ENCODE data around the gene WWC1. TPM values are rescaled to one million over a fixed set of nuclear protein-coding genes. Genes with fewer than 3 reads are reported as not detected.

Gene WWC1
- total and polyA plus RNA-seq, 10 of the 15 experiments (the other 5 are each of a cell fraction or from before 2014, with no cell fraction given), result 0.50 to 7.8 (median 2.5) TPM

GRCh38 chr5:168424594-168425323 is 133.3 kb downstream of the WWC1 start:
- no peak for FAIRE-seq
- Histone ChIP-seq H3K27ac (ENCODE audit: control insufficient read depth, insufficient read depth) (no peak overlapping the region), H3K9me3 (replicated peaks; ENCODE audit: control insufficient read depth, insufficient read depth, low read length) (no peaks in the 10 kb centered on the region), H3K27me3 (replicated peaks in 1 of 2; ENCODE audit: control insufficient read depth in 2 of 2, insufficient read depth in 2 of 2, low read length in 1 of 2) (no peaks in the 10 kb centered on the region), H4K20me1 (ENCODE audit: control insufficient read depth, insufficient read depth) (no peaks in the 10 kb centered on the region), H3K9ac (ENCODE audit: control insufficient read depth, insufficient read depth, low read length) (no peak overlapping the region), H3K4me1 (ENCODE audit: control insufficient read depth, insufficient read depth, low read length) (no peaks in the 10 kb centered on the region), H3K4me2 (ENCODE audit: control insufficient read depth, insufficient read depth) (no peak overlapping the region), H2AFZ (ENCODE audit: control insufficient read depth, low read depth, low read length) (no peak overlapping the region), H3K36me3 (ENCODE audit: control insufficient read depth in 2 of 2, insufficient read depth in 2 of 2, low read length in 1 of 2) (no peaks in the 10 kb centered on the region; a peak in 1 of 4 replicates), H3K79me2 (ENCODE audit: control insufficient read depth, insufficient read depth, low read length) (no peaks in the 10 kb centered on the region), H3K4me3 (no peak overlapping the region)
- no peak for DNase-seq (ENCODE audit: low read depth, low spot score)
- ChIA-PET SMC1A (ENCODE audit: uncharacterized antibody, unreplicated experiment) (no interaction called here), CTCF (no interaction called here), RAD21 (ENCODE audit: unreplicated experiment) (no interaction called here), POLR2A (no interaction called here)
- intact Hi-C loops (cut with micrococcal nuclease; ENCODE audit: unreplicated experiment) (loop anchor here (5.0 kb wide), 1 partner anchor 157 kb away; no protein-coding TSS in a partner anchor), in situ Hi-C loops (cut with MboI) (no loop called here)
- TF ChIP-seq HDAC6 (IDR thresholded peaks at IDR 0.05; ENCODE audit: unreplicated experiment) (no peak), EZH2 (IDR thresholded peaks at IDR 0.05; ENCODE audit: borderline replicate concordance, control insufficient read depth, low read depth, low read length) (no peak), PRDM15 (CRISPR knock-in tag; IDR thresholded peaks at IDR 0.05) (no peak), CTCF (IDR thresholded peaks at IDR 0.05 in 2 of 3, conservative IDR thresholded peaks at IDR 0.05 in 1 of 3; ENCODE audit: control insufficient read depth in 2 of 3, extremely low read depth in 1 of 3, insufficient read depth in 1 of 3, low read depth in 3 of 3, low read length in 3 of 3) (no peak), FOXM1 (IDR thresholded peaks at IDR 0.05; ENCODE audit: low read depth, low read length) (no peak)
- no TSS peak for BruUV-seq (replicated peaks)
- ATAC-seq, result no peak
- 80% methylated on average over 3 of the region's 3 CpGs for WGBS (ENCODE audit: insufficient coverage, insufficient replicate concordance, low lambda C conversion rate, missing lambda C conversion rate)
